Neural cell (in vitro differentiated cells): ENCODE data around the gene HOXC10. TPM values are rescaled to one million over a fixed set of nuclear protein-coding genes. Genes with fewer than 3 reads are reported as not detected.

Source experiments
- H2AFZ ChIP-seq: fragments of 200-600, 300-800 bp; sonication (generic), shearing (Covaris generic); 2 replicates; pipeline ENCODE4 v1.6.0; 2014; ENCODE audit warnings: low read depth, mild to moderate bottlenecking, antibody characterized with exemption, low read length, moderate library complexity
- H3F3A ChIP-seq: fragments of 200-600 bp; shearing (Covaris generic); 2 replicates; pipeline ENCODE4 v1.6.1; 2016; ENCODE audit warnings: mild to moderate bottlenecking, moderate library complexity, mixed read lengths, antibody characterized with exemption, low read length; ENCODE audit not compliant: insufficient read depth, poor library complexity, severe bottlenecking
- H3K27ac ChIP-seq: fragments of 200-600, 300-800 bp; sonication (generic), shearing (Covaris generic); 2 replicates; pipeline ENCODE4 v1.5.1; 2014; ENCODE audit warnings: mild to moderate bottlenecking, low read length, moderate library complexity
- H3K27me3 ChIP-seq: fragments of 300-800, 200-600 bp; sonication (generic), shearing (Covaris generic); 2 replicates; pipeline ENCODE4 v1.6.0; 2014; ENCODE audit warnings: mild to moderate bottlenecking, low read depth, low read length, moderate library complexity; ENCODE audit not compliant: insufficient read depth
- H3K36me3 ChIP-seq: fragments of 300-800, 200-600 bp; sonication (generic), shearing (Covaris generic); 2 replicates; pipeline ENCODE4 v1.5.1; 2014; ENCODE audit warnings: mild to moderate bottlenecking, antibody characterized with exemption, low read length, moderate library complexity; ENCODE audit not compliant: insufficient read depth
- H3K4me2 ChIP-seq: fragments of 300-800, 200-600 bp; sonication (generic), shearing (Covaris generic); 2 replicates; pipeline ENCODE4 v1.6.0; 2014; ENCODE audit warnings: mild to moderate bottlenecking, low read length
- H3K4me3 ChIP-seq: fragments of 300-800, 200-600 bp; sonication (generic), shearing (Covaris generic); 2 replicates; pipeline ENCODE4 v1.5.1; 2014; ENCODE audit warnings: mild to moderate bottlenecking, low read length, moderate library complexity
- H3K79me2 ChIP-seq: fragments of 200-600 bp; shearing (Covaris generic); replicated peaks from 2 replicates; pipeline ENCODE4 v1.6.0; 2014; ENCODE audit warnings: mild to moderate bottlenecking, low read length, moderate library complexity; ENCODE audit not compliant: insufficient read depth
- H3K9ac ChIP-seq: fragments of 300-800, 200-600 bp; sonication (generic), shearing (Covaris generic); 2 replicates; pipeline ENCODE4 v1.6.1; 2016; ENCODE audit warnings: mild to moderate bottlenecking, low read length, mixed read lengths
- H3K9me2 ChIP-seq: fragments of 200-600 bp; shearing (Covaris generic); 2 replicates; pipeline ENCODE4 v1.6.1; 2016; ENCODE audit warnings: mild to moderate bottlenecking, low read length, mixed read lengths; ENCODE audit not compliant: insufficient read depth
- H3K9me3 ChIP-seq: fragments of 200-600, 300-800 bp; sonication (generic), shearing (Covaris generic); 2 replicates; pipeline ENCODE4 v1.6.1; 2016; ENCODE audit warnings: mild to moderate bottlenecking, mixed run types, low read length, moderate library complexity, mixed read lengths
- H4K20me1 ChIP-seq: fragments of 200-600 bp; shearing (Covaris generic); 2 replicates; pipeline ENCODE4 v1.6.1; 2016; ENCODE audit warnings: mild to moderate bottlenecking, mixed run types; ENCODE audit not compliant: insufficient read depth
- EP300 ChIP-seq: fragments of 450-650 bp; conservative IDR thresholded peaks from 2 replicates; pipeline ENCODE4 v1.6.1; 2014; ENCODE audit warnings: antibody characterized with exemption, mild to moderate bottlenecking, moderate library complexity; ENCODE audit not compliant: poor library complexity, severe bottlenecking
- EZH2 ChIP-seq: fragments of 200-600, 300-800 bp; shearing (Covaris generic), sonication (generic); IDR thresholded peaks from 2 replicates; pipeline ENCODE4 v1.6.1; 2014; ENCODE audit warnings: antibody characterized with exemption, low read length, borderline replicate concordance, mild to moderate bottlenecking; ENCODE audit not compliant: insufficient read depth, poor library complexity, severe bottlenecking
- MXI1 ChIP-seq: fragments of 450-650 bp; conservative IDR thresholded peaks from 2 replicates; pipeline ENCODE4 v1.6.1; 2014; ENCODE audit warnings: antibody characterized with exemption, mild to moderate bottlenecking; ENCODE audit not compliant: poor library complexity, severe bottlenecking
- POLR2AphosphoS5 ChIP-seq: IDR thresholded peaks from 2 replicates; pipeline ENCODE4 v1.6.1; 2012
- RAD21 ChIP-seq: fragments of 450-650 bp; conservative IDR thresholded peaks from 2 replicates; pipeline ENCODE4 v1.6.1; 2014; ENCODE audit warnings: antibody characterized with exemption, mild to moderate bottlenecking, moderate library complexity
- SMC3 ChIP-seq: fragments of 450-650 bp; conservative IDR thresholded peaks from 2 replicates; pipeline ENCODE4 v1.6.1; 2014; ENCODE audit warnings: antibody characterized with exemption, mild to moderate bottlenecking, moderate library complexity; ENCODE audit not compliant: poor library complexity
- TAF1 ChIP-seq: IDR thresholded peaks from 2 replicates; pipeline ENCODE4 v1.6.1; 2012; ENCODE audit warnings: low read depth
- polyA plus RNA-seq: library from polyadenylated mRNA; depleted of rRNA; stranded (reverse); fragments of >200 nt; gene quantifications from 2 replicates; pipeline ENCODE4 v1.2.3, GENCODE V29; 2014
- TF ChIP-seq, protein P1 (sequence below): fragments of 450-650 bp; IDR thresholded peaks from 2 replicates; pipeline ENCODE4 v1.5.1; 2014; ENCODE audit warnings: antibody characterized with exemption, mild to moderate bottlenecking, moderate library complexity; ENCODE audit not compliant: poor library complexity, severe bottlenecking
- TF ChIP-seq, protein P2 (sequence below): IDR thresholded peaks from 2 replicates; pipeline ENCODE4 v1.6.1; 2012; ENCODE audit warnings: borderline replicate concordance

HOXC10 gene
- polyA plus RNA-seq, 1 donor from 2014 or later, result not detected

DNA sequence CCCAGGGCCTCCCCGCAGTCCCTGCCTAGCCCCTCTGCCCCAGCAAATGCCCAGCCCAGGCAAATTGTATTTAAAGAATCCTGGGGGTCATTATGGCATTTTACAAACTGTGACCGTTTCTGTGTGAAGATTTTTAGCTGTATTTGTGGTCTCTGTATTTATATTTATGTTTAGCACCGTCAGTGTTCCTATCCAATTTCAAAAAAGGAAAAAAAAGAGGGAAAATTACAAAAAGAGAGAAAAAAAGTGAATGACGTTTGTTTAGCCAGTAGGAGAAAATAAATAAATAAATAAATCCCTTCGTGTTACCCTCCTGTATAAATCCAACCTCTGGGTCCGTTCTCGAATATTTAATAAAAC, 45.5 kb downstream of the HOXC10 start:
- H3K27ac ChIP-seq, result no peak overlapping the region
- H3K9ac ChIP-seq, result no peak overlapping the region
- no peaks in the 10 kb centered on the region for H3K9me3 ChIP-seq
- H4K20me1 ChIP-seq, result no peaks in the 10 kb centered on the region
- peaks cover 99% of the 10 kb centered on the region for H3K27me3 ChIP-seq
- TF ChIP-seq SMC3, result no peak
- no peak for TF ChIP-seq RAD21
- TF ChIP-seq EP300, result no peak
- TF ChIP-seq POLR2AphosphoS5, result no peak
- TF ChIP-seq, protein P1, sequence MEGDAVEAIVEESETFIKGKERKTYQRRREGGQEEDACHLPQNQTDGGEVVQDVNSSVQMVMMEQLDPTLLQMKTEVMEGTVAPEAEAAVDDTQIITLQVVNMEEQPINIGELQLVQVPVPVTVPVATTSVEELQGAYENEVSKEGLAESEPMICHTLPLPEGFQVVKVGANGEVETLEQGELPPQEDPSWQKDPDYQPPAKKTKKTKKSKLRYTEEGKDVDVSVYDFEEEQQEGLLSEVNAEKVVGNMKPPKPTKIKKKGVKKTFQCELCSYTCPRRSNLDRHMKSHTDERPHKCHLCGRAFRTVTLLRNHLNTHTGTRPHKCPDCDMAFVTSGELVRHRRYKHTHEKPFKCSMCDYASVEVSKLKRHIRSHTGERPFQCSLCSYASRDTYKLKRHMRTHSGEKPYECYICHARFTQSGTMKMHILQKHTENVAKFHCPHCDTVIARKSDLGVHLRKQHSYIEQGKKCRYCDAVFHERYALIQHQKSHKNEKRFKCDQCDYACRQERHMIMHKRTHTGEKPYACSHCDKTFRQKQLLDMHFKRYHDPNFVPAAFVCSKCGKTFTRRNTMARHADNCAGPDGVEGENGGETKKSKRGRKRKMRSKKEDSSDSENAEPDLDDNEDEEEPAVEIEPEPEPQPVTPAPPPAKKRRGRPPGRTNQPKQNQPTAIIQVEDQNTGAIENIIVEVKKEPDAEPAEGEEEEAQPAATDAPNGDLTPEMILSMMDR, result no peak
- TF ChIP-seq, protein P2, sequence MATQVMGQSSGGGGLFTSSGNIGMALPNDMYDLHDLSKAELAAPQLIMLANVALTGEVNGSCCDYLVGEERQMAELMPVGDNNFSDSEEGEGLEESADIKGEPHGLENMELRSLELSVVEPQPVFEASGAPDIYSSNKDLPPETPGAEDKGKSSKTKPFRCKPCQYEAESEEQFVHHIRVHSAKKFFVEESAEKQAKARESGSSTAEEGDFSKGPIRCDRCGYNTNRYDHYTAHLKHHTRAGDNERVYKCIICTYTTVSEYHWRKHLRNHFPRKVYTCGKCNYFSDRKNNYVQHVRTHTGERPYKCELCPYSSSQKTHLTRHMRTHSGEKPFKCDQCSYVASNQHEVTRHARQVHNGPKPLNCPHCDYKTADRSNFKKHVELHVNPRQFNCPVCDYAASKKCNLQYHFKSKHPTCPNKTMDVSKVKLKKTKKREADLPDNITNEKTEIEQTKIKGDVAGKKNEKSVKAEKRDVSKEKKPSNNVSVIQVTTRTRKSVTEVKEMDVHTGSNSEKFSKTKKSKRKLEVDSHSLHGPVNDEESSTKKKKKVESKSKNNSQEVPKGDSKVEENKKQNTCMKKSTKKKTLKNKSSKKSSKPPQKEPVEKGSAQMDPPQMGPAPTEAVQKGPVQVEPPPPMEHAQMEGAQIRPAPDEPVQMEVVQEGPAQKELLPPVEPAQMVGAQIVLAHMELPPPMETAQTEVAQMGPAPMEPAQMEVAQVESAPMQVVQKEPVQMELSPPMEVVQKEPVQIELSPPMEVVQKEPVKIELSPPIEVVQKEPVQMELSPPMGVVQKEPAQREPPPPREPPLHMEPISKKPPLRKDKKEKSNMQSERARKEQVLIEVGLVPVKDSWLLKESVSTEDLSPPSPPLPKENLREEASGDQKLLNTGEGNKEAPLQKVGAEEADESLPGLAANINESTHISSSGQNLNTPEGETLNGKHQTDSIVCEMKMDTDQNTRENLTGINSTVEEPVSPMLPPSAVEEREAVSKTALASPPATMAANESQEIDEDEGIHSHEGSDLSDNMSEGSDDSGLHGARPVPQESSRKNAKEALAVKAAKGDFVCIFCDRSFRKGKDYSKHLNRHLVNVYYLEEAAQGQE, result no peak
- TF ChIP-seq TAF1, result no peak
- TF ChIP-seq EZH2, result no peak
- TF ChIP-seq MXI1, result no peak
- H3F3A ChIP-seq, result no peaks in the 10 kb centered on the region
- no peak overlapping the region for H3K4me3 ChIP-seq
- H3K9me2 ChIP-seq, result no peaks in the 10 kb centered on the region
- H3K79me2 ChIP-seq, result no peaks in the 10 kb centered on the region
- H3K36me3 ChIP-seq, result no peaks in the 10 kb centered on the region
- no peak overlapping the region for H2AFZ ChIP-seq
- no peak overlapping the region for H3K4me2 ChIP-seq

DNA sequence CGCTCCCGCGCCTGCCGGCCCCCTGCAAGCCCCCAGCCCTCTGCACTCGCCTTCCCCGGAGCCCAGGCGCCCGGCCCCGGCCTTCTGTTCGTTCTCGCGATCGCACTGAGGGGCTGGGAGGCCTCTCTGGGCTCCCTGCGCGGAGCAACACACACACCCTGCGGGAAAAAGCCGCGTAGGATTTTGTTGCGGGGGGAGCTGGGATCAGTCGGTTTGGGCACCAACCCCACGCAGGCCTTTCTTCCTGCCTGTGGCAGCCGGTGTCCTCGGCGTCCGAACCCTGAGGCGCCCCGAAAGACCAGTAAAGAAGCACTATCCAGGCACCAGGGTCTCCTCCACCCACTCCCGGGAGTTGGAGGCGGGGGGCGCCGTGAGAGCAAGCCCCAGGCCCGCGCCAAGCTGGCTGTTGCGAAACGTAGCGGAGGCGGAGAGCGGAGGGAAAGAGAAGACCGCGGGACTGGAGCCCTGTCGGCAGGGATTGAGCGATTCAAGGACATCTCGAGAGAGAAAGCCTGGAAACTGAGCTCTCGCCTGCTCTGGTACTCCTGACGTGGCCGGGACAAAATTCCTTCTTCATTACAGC, 46.0 kb downstream of the HOXC10 start:
- H3K27ac ChIP-seq, result no peak overlapping the region
- H3K79me2 ChIP-seq, result no peaks in the 10 kb centered on the region
- H4K20me1 ChIP-seq, result no peaks in the 10 kb centered on the region
- no peak for TF ChIP-seq RAD21
- TF ChIP-seq EZH2, result peak; percentile 95
- no peak overlapping the region for H3K9ac ChIP-seq
- no peak overlapping the region for H3K4me2 ChIP-seq
- H3K9me2 ChIP-seq, result no peaks in the 10 kb centered on the region
- H3F3A ChIP-seq, result no peaks in the 10 kb centered on the region
- peaks cover 99% of the 10 kb centered on the region for H3K27me3 ChIP-seq
- H2AFZ ChIP-seq, result no peak overlapping the region
- no peaks in the 10 kb centered on the region for H3K36me3 ChIP-seq
- no peak overlapping the region for H3K4me3 ChIP-seq
- H3K9me3 ChIP-seq, result no peaks in the 10 kb centered on the region

DNA sequence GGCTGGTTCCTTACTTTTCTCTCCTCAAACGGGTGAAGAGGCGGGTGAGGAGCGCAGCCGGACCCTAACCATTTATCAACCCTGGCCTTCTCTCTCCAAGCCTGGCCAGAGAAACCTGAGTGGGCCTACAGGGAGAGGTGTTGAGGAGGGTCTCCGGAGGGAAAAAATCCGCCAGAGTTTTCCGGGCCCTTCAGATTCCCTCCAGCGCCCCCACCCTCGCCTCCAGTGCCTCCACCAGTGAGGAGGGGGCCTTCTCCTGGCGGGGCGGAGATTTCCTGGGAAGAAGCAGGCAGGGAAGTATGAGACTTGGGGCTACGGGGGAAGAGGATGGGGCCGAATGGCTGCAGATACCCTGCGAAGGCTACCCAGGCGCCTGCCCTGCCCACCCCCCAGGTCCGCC, 46.5 kb downstream of the HOXC10 start:
- Histone ChIP-seq H3K9me2 (no peaks in the 10 kb centered on the region), H3K36me3 (no peaks in the 10 kb centered on the region), H3K9ac (no peak overlapping the region), H3K27me3 (peaks cover 99% of the 10 kb centered on the region), H3K9me3 (no peaks in the 10 kb centered on the region), H3K79me2 (no peaks in the 10 kb centered on the region), H3K4me2 (no peak overlapping the region), H2AFZ (no peak overlapping the region), H3K4me3 (no peak overlapping the region), H3K27ac (no peak overlapping the region), H4K20me1 (no peaks in the 10 kb centered on the region), H3F3A (no peaks in the 10 kb centered on the region)
- TF ChIP-seq EZH2 (no peak), EP300 (no peak), MXI1 (no peak), RAD21 (no peak), POLR2AphosphoS5 (no peak), SMC3 (no peak), TAF1 (no peak)
- TF ChIP-seq, protein P2, result no peak
- TF ChIP-seq, protein P1, result no peak
